Measurements from ENCODE around the gene DNAJA2. TPM values are rescaled to one million over a fixed set of nuclear protein-coding genes. Genes with fewer than 3 reads are reported as not detected.

The DNAJA2 gene
- total RNA-seq, result 88.3 and 97.9 TPM in 2 replicates

DNA sequence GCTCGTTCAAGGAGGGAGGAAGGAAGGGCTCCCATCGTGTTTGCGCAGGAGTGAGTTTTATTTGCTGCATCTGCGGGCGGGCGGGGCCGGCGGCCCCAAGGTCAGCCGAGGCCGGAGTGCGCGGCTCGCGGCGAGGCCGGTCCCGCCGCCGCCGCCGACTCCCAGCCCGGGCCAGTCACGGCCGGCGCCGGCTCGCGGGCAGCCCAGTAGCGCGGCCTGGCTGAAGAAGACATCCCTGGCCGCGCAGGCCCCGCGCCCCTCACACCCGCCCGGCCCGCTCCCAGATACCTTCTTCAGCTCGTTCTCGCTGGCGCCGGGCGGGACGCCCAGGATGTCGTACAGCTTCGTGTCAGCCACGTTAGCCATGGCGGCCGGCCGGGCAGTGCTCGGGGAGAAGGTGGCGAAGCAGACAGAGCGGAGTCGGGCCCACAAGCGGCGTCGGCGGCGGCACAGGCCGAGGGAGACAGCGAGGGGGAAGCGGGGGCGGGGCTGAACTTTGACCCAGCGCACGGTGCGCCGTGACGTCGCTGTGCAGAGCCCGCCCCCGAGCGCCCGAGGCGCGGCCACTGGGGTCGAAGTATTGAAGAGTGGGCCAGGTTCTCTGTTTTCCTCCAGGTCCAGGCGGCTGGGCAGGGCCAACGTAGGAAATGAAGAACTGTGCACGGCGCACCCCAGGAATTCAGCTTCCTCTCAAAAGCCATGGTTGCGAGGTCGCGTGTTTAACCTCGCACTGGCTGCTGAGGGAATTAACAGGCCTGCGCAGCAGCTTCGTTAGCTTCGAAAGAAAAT lies at the start of gene DNAJA2:
DNAJA2 (minus strand) TSS at position 468 of the 789 bp plus-strand sequence; CDS start at position 366, 102 bp downstream.

Other genes starting within 250 kb of the DNAJA2 start
- gene MYLK3, start 225.3 kb downstream of the DNAJA2 start, total RNA-seq, result under 0.01 and 0.13 TPM in 2 replicates
- gene C16orf87, start 142.5 kb downstream of the DNAJA2 start, total RNA-seq, result 8.0 and 10.1 TPM in 2 replicates
- gene GPT2, start 89.3 kb downstream of the DNAJA2 start, total RNA-seq, result 10.6 and 10.7 TPM in 2 replicates
- 52.8 and 74.2 TPM in 2 replicates for gene NETO2, start 170.3 kb upstream of the DNAJA2 start, total RNA-seq